ENCODE measurements around the gene TMEM106C. TPM values are rescaled to one million over a fixed set of nuclear protein-coding genes. Genes with fewer than 3 reads are reported as not detected.

The TMEM106C gene
- total and polyA plus RNA-seq, 2 of the 4 experiments (the other 2 are of a cell fraction), result 72.1 to 74.6 TPM

GRCh38 chr12:47977772-47978597, 14.6 kb downstream of the TMEM106C start:
- Histone ChIP-seq H3K18ac (ENCODE audit: low read depth, low read length) (no peak overlapping the region), H2AFZ (replicated peaks; ENCODE audit: low read length, poor library complexity) (no peak overlapping the region), H3K27me3 (ENCODE audit: control insufficient read depth, insufficient read depth, low read length) (peaks cover 54% of the 10 kb centered on the region), H3K4ac (ENCODE audit: low read depth, low read length) (no peak overlapping the region; the same call in 1 of the 2 replicates), H3K23ac (ENCODE audit: low read depth, low read length) (no peak overlapping the region), H3K9ac (ENCODE audit: low read depth, low read length) (no peak overlapping the region), H3K36me3 (ENCODE audit: control insufficient read depth, insufficient read depth, low read length) (no peaks in the 10 kb centered on the region), H3K79me1 (ENCODE audit: low read depth in 1 of 2, low read length in 2 of 2) (no peaks in the 10 kb centered on the region), H4K5ac (ENCODE audit: low read depth, low read length) (no peak overlapping the region), H3K9me3 (ENCODE audit: control insufficient read depth, insufficient read depth, low read length) (no peaks in the 10 kb centered on the region), H3K4me1 (ENCODE audit: control insufficient read depth, insufficient read depth, low read length) (no peaks in the 10 kb centered on the region), H2BK15ac (ENCODE audit: low read depth, low read length) (no peak overlapping the region), H3K14ac (replicated peaks; ENCODE audit: low read depth, low read length) (no peak overlapping the region), H2BK120ac (ENCODE audit: low read depth, low read length) (no peak overlapping the region; the same call in 1 of the 2 replicates), H2AK9ac (replicated peaks; ENCODE audit: low read depth, low read length, poor library complexity) (no peak overlapping the region), H4K91ac (ENCODE audit: insufficient read depth, low read depth, low read length) (no peak overlapping the region), H2BK5ac (ENCODE audit: low read depth, low read length, poor library complexity, severe bottlenecking) (no peak overlapping the region), H2BK20ac (ENCODE audit: low read depth, low read length) (no peak overlapping the region), H3K27ac (ENCODE audit: insufficient read depth, low read length) (no peak overlapping the region), H3K4me2 (ENCODE audit: low read depth, low read length) (no peak overlapping the region), H3K4me3 (ENCODE audit: insufficient read depth, low read depth, low read length) (no peak overlapping the region), H4K8ac (ENCODE audit: low read depth in 2 of 2, low read length in 2 of 2) (no peak overlapping the region), H4K20me1 (ENCODE audit: insufficient read depth, low read length) (no peaks in the 10 kb centered on the region), H3K56ac (ENCODE audit: extremely low read depth, insufficient read depth, low read length) (no peak overlapping the region), H3K9me1 (ENCODE audit: insufficient read depth, low read length) (no peaks in the 10 kb centered on the region), H2AK5ac (ENCODE audit: low read depth, low read length) (no peak overlapping the region)
- CTCF ChIA-PET, result no interaction called here
- ATAC-seq (ENCODE audit: low read depth) (no peak), DNase-seq (no peak)
- no TSS peak for BruUV-seq (replicated peaks)
- in situ Hi-C loops (cut with MboI; ENCODE audit: low sequenced_read_pairs), result no loop called here
- POLR2A ChIA-PET (ENCODE audit: unreplicated experiment), result no interaction called here
- WGBS, 2 experiments (ENCODE audit: extremely low coverage in 2 of 2, insufficient read length in 1 of 2), result 100% methylated on average over 2 of the region's 18 CpGs; no CpG with 5 or more reads in 1 of the 2 experiments
- dilution Hi-C loops (cut with HindIII; ENCODE audit: low sequenced_read_pairs, unreplicated experiment), result no loop called here
- intact Hi-C loops (cut with micrococcal nuclease), result no loop called here
- TF ChIP-seq RAD21 (IDR thresholded peaks at IDR 0.05; ENCODE audit: low read length) (no peak), ELK1 (IDR thresholded peaks at IDR 0.05; ENCODE audit: borderline replicate concordance, low read depth, low read length) (no peak), RCOR1 (IDR thresholded peaks at IDR 0.05; ENCODE audit: insufficient replicate concordance, low read length) (no peak), RFX5 (IDR thresholded peaks at IDR 0.05; ENCODE audit: low read depth, low read length) (no peak), FOS (IDR thresholded peaks at IDR 0.05; ENCODE audit: low read depth, low read length) (no peak), MAZ (IDR thresholded peaks at IDR 0.05; ENCODE audit: borderline replicate concordance, low read depth, low read length) (no peak), MXI1 (IDR thresholded peaks at IDR 0.05; ENCODE audit: borderline replicate concordance, low read depth, low read length) (no peak), MAFK (IDR thresholded peaks at IDR 0.05; ENCODE audit: low read depth, low read length) (no peak), POLR2A (IDR thresholded peaks at IDR 0.05; ENCODE audit: low read depth, low read length) (no peak), SMC3 (IDR thresholded peaks at IDR 0.05; ENCODE audit: low read depth, low read length) (no peak), CHD1 (IDR thresholded peaks at IDR 0.05; ENCODE audit: low read depth, low read length) (no peak), CEBPB (IDR thresholded peaks at IDR 0.05; ENCODE audit: low read depth, low read length) (no peak), NFE2L2 (IDR thresholded peaks at IDR 0.05; ENCODE audit: low read depth, low read length) (no peak), USF2 (IDR thresholded peaks at IDR 0.05; ENCODE audit: low read depth, low read length) (no peak), CTCF (conservative IDR thresholded peaks at IDR 0.05; ENCODE audit: low read depth, low read length) (no peak)

Data from IMR-90 (cell line).